GM10248 (cell line): Measurements from ENCODE around the gene TSEN15.

Experiments used
- CTCF ChIA-PET: fragments of 300-600 bp; sonication (Branson Sonifier 250); formaldehyde crosslinking; extraction: SDS; loops from one replicate; lab custom pipeline; 2021; ENCODE audit warnings: antibody characterized with exemption; lab: Yijun Ruan, JAX
- POLR2A ChIA-PET: fragments of 350-650 bp; sonication (Branson Sonifier 250); formaldehyde crosslinking; extraction: SDS; loops from one replicate; lab custom pipeline; 2020; ENCODE audit warnings: antibody characterized with exemption; lab: Yijun Ruan, JAX
- DNase-seq: peaks from one replicate; pipeline ENCODE4 v3.0.0; 2012; ENCODE audit errors: extremely low spot score
- TF ChIP-seq, protein P1 (sequence below): IDR thresholded peaks from 2 replicates; pipeline ENCODE4 v1.5.1; 2012; ENCODE audit warnings: mild to moderate bottlenecking, low read depth; ENCODE audit errors: extremely low read depth, missing control alignments, control extremely low read depth

Gene TSEN15

DNA sequence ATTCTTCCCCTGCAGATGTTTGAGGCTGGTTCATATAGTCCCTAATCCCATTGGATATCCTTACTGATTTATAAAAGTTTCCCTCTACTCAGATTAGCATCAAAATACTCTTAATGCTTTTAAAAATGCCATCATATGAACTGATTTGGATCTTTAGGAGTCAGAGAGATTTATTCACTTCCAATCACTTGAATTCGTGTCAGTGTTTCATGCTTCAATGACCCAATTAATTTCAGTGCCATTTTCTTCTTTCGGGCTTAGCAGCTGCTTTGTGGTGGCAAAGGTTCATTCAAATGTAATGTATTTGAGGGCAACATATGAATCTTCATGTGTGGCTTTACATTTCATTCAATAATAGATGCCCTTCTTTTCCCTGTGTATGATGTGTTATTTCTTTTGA, 2.2 kb upstream of the TSEN15 start:
- CTCF ChIA-PET, result interaction anchor here (0.6 to 1.0 kb wide), 2 partner anchors 9 to 15 kb away, joined by 3 read pairs; no protein-coding TSS in a partner anchor
- DNase-seq, result no peak
- POLR2A ChIA-PET, result no interaction called here
- TF ChIP-seq, protein P1, sequence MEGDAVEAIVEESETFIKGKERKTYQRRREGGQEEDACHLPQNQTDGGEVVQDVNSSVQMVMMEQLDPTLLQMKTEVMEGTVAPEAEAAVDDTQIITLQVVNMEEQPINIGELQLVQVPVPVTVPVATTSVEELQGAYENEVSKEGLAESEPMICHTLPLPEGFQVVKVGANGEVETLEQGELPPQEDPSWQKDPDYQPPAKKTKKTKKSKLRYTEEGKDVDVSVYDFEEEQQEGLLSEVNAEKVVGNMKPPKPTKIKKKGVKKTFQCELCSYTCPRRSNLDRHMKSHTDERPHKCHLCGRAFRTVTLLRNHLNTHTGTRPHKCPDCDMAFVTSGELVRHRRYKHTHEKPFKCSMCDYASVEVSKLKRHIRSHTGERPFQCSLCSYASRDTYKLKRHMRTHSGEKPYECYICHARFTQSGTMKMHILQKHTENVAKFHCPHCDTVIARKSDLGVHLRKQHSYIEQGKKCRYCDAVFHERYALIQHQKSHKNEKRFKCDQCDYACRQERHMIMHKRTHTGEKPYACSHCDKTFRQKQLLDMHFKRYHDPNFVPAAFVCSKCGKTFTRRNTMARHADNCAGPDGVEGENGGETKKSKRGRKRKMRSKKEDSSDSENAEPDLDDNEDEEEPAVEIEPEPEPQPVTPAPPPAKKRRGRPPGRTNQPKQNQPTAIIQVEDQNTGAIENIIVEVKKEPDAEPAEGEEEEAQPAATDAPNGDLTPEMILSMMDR, result no peak

- TF ChIP-seq, protein P1, result no peak
- DNase-seq, result no peak
- ChIA-PET CTCF (interaction anchor here (1.1 kb wide), 1 partner anchor 10 kb away, joined by 4 read pairs; no protein-coding TSS in a partner anchor), POLR2A (no interaction called here)
Measured at GRCh38 chr1:184049836-184050468, 1.6 kb upstream of the TSEN15 start.

DNA sequence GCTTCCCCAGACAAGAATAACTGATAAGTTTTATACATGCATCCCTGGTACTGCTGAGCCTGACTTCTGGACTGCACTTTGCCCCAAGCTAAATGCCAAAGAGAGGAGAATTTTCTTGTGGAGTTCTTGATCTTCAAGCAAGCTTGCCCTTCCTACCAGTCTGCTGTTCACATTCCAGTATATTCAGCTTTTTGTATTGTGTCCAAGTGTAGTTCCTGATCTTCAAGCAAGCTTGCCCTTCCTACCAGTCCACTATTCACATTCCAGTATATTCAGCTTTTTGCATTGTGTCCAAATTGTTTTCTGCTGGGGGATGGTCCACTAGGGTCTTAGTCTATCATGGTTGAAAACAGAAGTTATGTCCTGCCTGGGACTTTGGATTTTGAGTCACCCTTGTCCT, 894 bp upstream of the TSEN15 start:
- CTCF ChIA-PET, result interaction anchor here (1.0 to 1.4 kb wide), 3 partner anchors 9 to 26 kb away, joined by 3 to 4 read pairs (median 4); no protein-coding TSS in a partner anchor
- POLR2A ChIA-PET, result no interaction called here
- DNase-seq, result no peak
- TF ChIP-seq, protein P1, result no peak

DNA sequence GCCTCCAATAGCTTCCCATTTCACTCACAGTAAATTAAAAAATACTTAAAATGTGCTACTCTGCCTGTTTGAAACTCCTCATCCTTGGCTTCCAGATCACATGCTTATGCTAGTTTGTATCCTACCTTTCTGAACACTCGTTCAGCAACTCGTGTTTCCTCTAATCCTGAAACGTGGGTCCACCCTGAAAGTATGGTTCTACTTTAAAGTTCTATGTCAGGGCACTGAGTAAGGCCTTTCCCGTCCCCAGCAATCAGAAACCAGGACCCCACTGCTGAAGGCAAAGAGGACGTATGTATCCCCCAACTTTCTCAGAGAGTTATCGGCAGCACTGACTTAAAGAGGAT, 419 bp upstream of the TSEN15 start:
- ChIA-PET CTCF (interaction anchor here (0.8 to 1.5 kb wide), 7 partner anchors 9 to 511 kb away, joined by 3 to 4 read pairs (median 3); no protein-coding TSS in a partner anchor), POLR2A (no interaction called here)
- TF ChIP-seq, protein P1, result no peak
- no peak for DNase-seq

- ChIA-PET POLR2A (no interaction called here), CTCF (interaction anchor here (1.3 to 1.5 kb wide), 4 partner anchors 12 to 87 kb away, joined by 3 to 4 read pairs (median 4); no protein-coding TSS in a partner anchor)
- TF ChIP-seq, protein P1, result no peak
- no peak for DNase-seq
Measured at GRCh38 chr1:184052194-184052559, 647 bp downstream of the TSEN15 start.

- ChIA-PET CTCF (interaction anchor here (1.3 to 1.5 kb wide), 2 partner anchors 13 to 87 kb away, joined by 3 read pairs; no protein-coding TSS in a partner anchor), POLR2A (no interaction called here)
- TF ChIP-seq, protein P1, result no peak
- no peak for DNase-seq
Measured at GRCh38 chr1:184052750-184053149, 1.2 kb downstream of the TSEN15 start.
